Upper lobe of left lung (tissue), 4 donors: Measurements from ENCODE around the gene PRR13.

Source experiments
- POLR2AphosphoS5 ChIP-seq, 2 donors: sonication (generic); formaldehyde crosslinking; IDR thresholded peaks; one replicate each; pipeline ENCODE4 v1.5.1; 2017; ENCODE audit warnings: antibody characterized with exemption in 2 of 2
- TF ChIP-seq, protein P1 (sequence below), 6 experiments: fragments of 450-650 bp in 4 of 6; fragments of 200-600 bp in 2 of 6; sonication (generic) in 2 of 6; IDR thresholded peaks; one replicate each; pipeline ENCODE4 v1.5.1; 2016 to 2019; ENCODE audit warnings: antibody characterized with exemption in 6 of 6

GRCh38 chr12:53410951-53411350, 30.6 kb upstream of the PRR13 start:
- TF ChIP-seq, protein P1, sequence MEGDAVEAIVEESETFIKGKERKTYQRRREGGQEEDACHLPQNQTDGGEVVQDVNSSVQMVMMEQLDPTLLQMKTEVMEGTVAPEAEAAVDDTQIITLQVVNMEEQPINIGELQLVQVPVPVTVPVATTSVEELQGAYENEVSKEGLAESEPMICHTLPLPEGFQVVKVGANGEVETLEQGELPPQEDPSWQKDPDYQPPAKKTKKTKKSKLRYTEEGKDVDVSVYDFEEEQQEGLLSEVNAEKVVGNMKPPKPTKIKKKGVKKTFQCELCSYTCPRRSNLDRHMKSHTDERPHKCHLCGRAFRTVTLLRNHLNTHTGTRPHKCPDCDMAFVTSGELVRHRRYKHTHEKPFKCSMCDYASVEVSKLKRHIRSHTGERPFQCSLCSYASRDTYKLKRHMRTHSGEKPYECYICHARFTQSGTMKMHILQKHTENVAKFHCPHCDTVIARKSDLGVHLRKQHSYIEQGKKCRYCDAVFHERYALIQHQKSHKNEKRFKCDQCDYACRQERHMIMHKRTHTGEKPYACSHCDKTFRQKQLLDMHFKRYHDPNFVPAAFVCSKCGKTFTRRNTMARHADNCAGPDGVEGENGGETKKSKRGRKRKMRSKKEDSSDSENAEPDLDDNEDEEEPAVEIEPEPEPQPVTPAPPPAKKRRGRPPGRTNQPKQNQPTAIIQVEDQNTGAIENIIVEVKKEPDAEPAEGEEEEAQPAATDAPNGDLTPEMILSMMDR (IDR thresholded peaks at IDR 0.05), result no peak
- TF ChIP-seq POLR2AphosphoS5 (IDR thresholded peaks at IDR 0.05), result no peak
